Neural progenitor cell (in vitro differentiated cells): ENCODE measurements around the gene BDKRB2. TPM values are rescaled to one million over a fixed set of nuclear protein-coding genes. Genes with fewer than 3 reads are reported as not detected.

Experiments used
- DNase-seq: peaks from one replicate; pipeline ENCODE4 v3.0.0-alpha.2; 2016; ENCODE audit warnings: low spot score
- H2AFZ ChIP-seq: fragments of 200-600 bp; sonication (generic); replicated peaks from 2 replicates; pipeline ENCODE4 v1.6.1; 2016; ENCODE audit warnings: antibody characterized with exemption
- H3F3A ChIP-seq: fragments of 200-600 bp; sonication (generic); 2 replicates; pipeline ENCODE4 v1.6.1; 2016; ENCODE audit warnings: antibody characterized with exemption, low read depth
- H3K27ac ChIP-seq: fragments of 200-600 bp; sonication (generic); 2 replicates; pipeline ENCODE4 v1.5.1; 2016; ENCODE audit warnings: mild to moderate bottlenecking
- H3K27me3 ChIP-seq: fragments of 200-600 bp; sonication (generic); 2 replicates; pipeline ENCODE4 v1.6.1; 2016; ENCODE audit warnings: mild to moderate bottlenecking, moderate library complexity
- H3K36me3 ChIP-seq: fragments of 200-600 bp; sonication (generic); 2 replicates; pipeline ENCODE4 v1.5.1; 2016
- H3K4me1 ChIP-seq: fragments of 200-600 bp; sonication (generic); 2 replicates; pipeline ENCODE4 v1.6.1; 2016; ENCODE audit warnings: mixed run types
- H3K4me2 ChIP-seq: fragments of 200-600 bp; sonication (generic); 2 replicates; pipeline ENCODE4 v1.6.1; 2016
- H3K4me3 ChIP-seq: fragments of 200-600 bp; sonication (generic); 2 replicates; pipeline ENCODE4 v1.5.1; 2016
- H3K79me2 ChIP-seq: fragments of 200-600 bp; sonication (generic); 2 replicates; pipeline ENCODE4 v1.6.1; 2016; ENCODE audit warnings: low read depth
- H3K9ac ChIP-seq: fragments of 200-600 bp; sonication (generic); 2 replicates; pipeline ENCODE4 v1.6.1; 2016
- H3K9me3 ChIP-seq: fragments of 200-600 bp; sonication (generic); 2 replicates; pipeline ENCODE4 v1.5.1; 2016; ENCODE audit warnings: low read depth
- H4K20me1 ChIP-seq: fragments of 200-600 bp; sonication (generic); 2 replicates; pipeline ENCODE4 v1.6.1; 2016; ENCODE audit warnings: low read depth
- H3K27ac Mint-ChIP-seq: 3 replicates; pipeline ENCODE4 v1.8.0; 2021; ENCODE audit warnings: mixed read lengths
- H3K27me3 Mint-ChIP-seq: 2 replicates; pipeline ENCODE4 v1.8.0; 2022; ENCODE audit warnings: low read depth, mild to moderate bottlenecking, inconsistent platforms, moderate library complexity, mixed read lengths; ENCODE audit not compliant: insufficient read depth
- H3K36me3 Mint-ChIP-seq: 3 replicates; pipeline ENCODE4 v1.8.0; 2021; ENCODE audit warnings: mixed read lengths
- H3K4me1 Mint-ChIP-seq: 3 replicates; pipeline ENCODE4 v1.8.0; 2021; ENCODE audit warnings: mixed read lengths
- H3K4me3 Mint-ChIP-seq: 3 replicates; pipeline ENCODE4 v1.8.0; 2021; ENCODE audit warnings: mild to moderate bottlenecking, moderate library complexity, mixed read lengths
- H3K9me3 Mint-ChIP-seq: 3 replicates; pipeline ENCODE4 v1.8.0; 2020; ENCODE audit warnings: mixed read lengths
- CTCF ChIP-seq: fragments of 200-600 bp; sonication (generic); IDR thresholded peaks from 2 replicates; pipeline ENCODE4 v1.5.1; 2017; ENCODE audit warnings: antibody characterized with exemption, mild to moderate bottlenecking
- EZH2 ChIP-seq: fragments of 200-600 bp; sonication (generic); IDR thresholded peaks from 2 replicates; pipeline ENCODE4 v1.6.1; 2017; ENCODE audit warnings: antibody characterized with exemption, mild to moderate bottlenecking, moderate library complexity
- EZH2phosphoT487 ChIP-seq: fragments of 200-600 bp; sonication (generic); IDR thresholded peaks from 2 replicates; pipeline ENCODE4 v1.6.1; 2017; ENCODE audit warnings: antibody characterized with exemption
- total RNA-seq: library from RNA; depleted of rRNA; stranded (reverse); fragments of >200 nt; gene quantifications from 2 replicates; pipeline ENCODE4 v1.2.3, GENCODE V29; 2015; ENCODE audit warnings: low replicate concordance

Gene BDKRB2
- total RNA-seq, 1 donor from 2014 or later, result 0.37 TPM

- no peaks in the 10 kb centered on the region for H3K9me3 Mint-ChIP-seq
- Histone ChIP-seq H3K4me2 (no peak overlapping the region), H2AFZ (no peak overlapping the region), H3K36me3 (no peaks in the 10 kb centered on the region), H4K20me1 (no peaks in the 10 kb centered on the region), H3K9ac (no peak overlapping the region), H3K79me2 (no peaks in the 10 kb centered on the region), H3K4me3 (no peak overlapping the region), H3K9me3 (no peaks in the 10 kb centered on the region), H3K27ac (no peak overlapping the region), H3F3A (no peaks in the 10 kb centered on the region), H3K27me3 (no peaks in the 10 kb centered on the region), H3K4me1 (no peaks in the 10 kb centered on the region)
- peaks cover 10% of the 10 kb centered on the region for H3K4me1 Mint-ChIP-seq
- TF ChIP-seq EZH2 (no peak), EZH2phosphoT487 (no peak), CTCF (no peak)
- peaks cover 4% of the 10 kb centered on the region for H3K27me3 Mint-ChIP-seq
- no peak overlapping the region for H3K4me3 Mint-ChIP-seq
- DNase-seq, result no peak
- no peaks in the 10 kb centered on the region for H3K36me3 Mint-ChIP-seq
- H3K27ac Mint-ChIP-seq, result no peak overlapping the region
These were observed 23.2 kb upstream of the BDKRB2 start for GRCh38 chr14:96181186-96182056.

- no peaks in the 10 kb centered on the region for H3K9me3 ChIP-seq
- no peak for DNase-seq
- peaks cover 6% of the 10 kb centered on the region for H3K4me1 ChIP-seq
- H2AFZ ChIP-seq, result no peak overlapping the region
- H3K36me3 ChIP-seq, result no peaks in the 10 kb centered on the region
- H3K4me3 ChIP-seq, result no peak overlapping the region
- H3K9me3 Mint-ChIP-seq, result no peaks in the 10 kb centered on the region
- no peak overlapping the region for H3K27ac Mint-ChIP-seq
- H3K36me3 Mint-ChIP-seq, result no peaks in the 10 kb centered on the region
- no peaks in the 10 kb centered on the region for H4K20me1 ChIP-seq
- no peaks in the 10 kb centered on the region for H3K27me3 ChIP-seq
- no peak overlapping the region for H3K27ac ChIP-seq
- no peak overlapping the region for H3K4me2 ChIP-seq
- peaks cover 8% of the 10 kb centered on the region for H3K27me3 Mint-ChIP-seq
- no peak overlapping the region for H3K9ac ChIP-seq
- no peak overlapping the region for H3K4me3 Mint-ChIP-seq
- no peaks in the 10 kb centered on the region for H3K79me2 ChIP-seq
- H3F3A ChIP-seq, result no peaks in the 10 kb centered on the region
- H3K4me1 Mint-ChIP-seq, result peaks cover 5% of the 10 kb centered on the region
- TF ChIP-seq EZH2phosphoT487 (no peak), EZH2 (no peak), CTCF (no peak)
These were observed 22.1 kb upstream of the BDKRB2 start for GRCh38 chr14:96182546-96182945.

GRCh38 chr14:96184737-96185136, 19.9 kb upstream of the BDKRB2 start:
- Histone ChIP-seq H3K9me3 (no peaks in the 10 kb centered on the region), H3K4me3 (no peak overlapping the region), H3K36me3 (no peaks in the 10 kb centered on the region), H3K9ac (no peak overlapping the region), H3K79me2 (no peaks in the 10 kb centered on the region), H3K27ac (no peak overlapping the region), H2AFZ (no peak overlapping the region), H4K20me1 (no peaks in the 10 kb centered on the region), H3K4me2 (no peak overlapping the region), H3F3A (no peaks in the 10 kb centered on the region), H3K27me3 (no peaks in the 10 kb centered on the region), H3K4me1 (peaks cover 6% of the 10 kb centered on the region)
- no peak for DNase-seq
- Mint-ChIP-seq H3K4me1 (peaks cover 8% of the 10 kb centered on the region), H3K9me3 (no peaks in the 10 kb centered on the region), H3K36me3 (no peaks in the 10 kb centered on the region), H3K4me3 (no peak overlapping the region), H3K27ac (no peak overlapping the region), H3K27me3 (peaks cover 11% of the 10 kb centered on the region)
- TF ChIP-seq EZH2 (no peak), EZH2phosphoT487 (no peak), CTCF (no peak)
